Trophoblast cell (in vitro differentiated cells and primary cell): Measurements from ENCODE around the gene GCN1.

ENCODE experiments used
- DNase-seq, 2 donors: peaks; one replicate each; pipeline ENCODE4 v3.0.0-alpha.2; 2016
- H2AFZ ChIP-seq: 2 replicates; pipeline ENCODE4 v1.6.1; 2013; ENCODE audit warnings: low read length, moderate library complexity, mild to moderate bottlenecking; ENCODE audit not compliant: insufficient read depth, poor library complexity
- H2AK5ac ChIP-seq: 2 replicates; pipeline ENCODE4 v1.6.1; 2013; ENCODE audit warnings: mild to moderate bottlenecking, low read length
- H2BK120ac ChIP-seq: 2 replicates; pipeline ENCODE4 v1.6.1; 2013; ENCODE audit warnings: low read length, mild to moderate bottlenecking, moderate library complexity; ENCODE audit not compliant: insufficient read depth, poor library complexity
- H2BK12ac ChIP-seq: 2 replicates; pipeline ENCODE4 v1.6.1; 2013; ENCODE audit warnings: mild to moderate bottlenecking, low read length, moderate library complexity
- H2BK5ac ChIP-seq: 2 replicates; pipeline ENCODE4 v1.6.1; 2013; ENCODE audit warnings: low read length, low read depth, moderate library complexity, mild to moderate bottlenecking; ENCODE audit not compliant: poor library complexity
- H3K14ac ChIP-seq: 2 replicates; pipeline ENCODE4 v1.6.1; 2013; ENCODE audit warnings: mild to moderate bottlenecking, low read length
- H3K18ac ChIP-seq: 2 replicates; pipeline ENCODE4 v1.6.1; 2013; ENCODE audit warnings: mild to moderate bottlenecking, low read length
- H3K23ac ChIP-seq: 2 replicates; pipeline ENCODE4 v1.6.1; 2013; ENCODE audit warnings: low read length
- H3K27ac ChIP-seq: 2 replicates; pipeline ENCODE4 v1.5.1; 2013; ENCODE audit warnings: low read depth, mild to moderate bottlenecking, inconsistent platforms, low read length, moderate library complexity
- H3K27me3 ChIP-seq: 2 replicates; pipeline ENCODE4 v1.6.1; 2013; ENCODE audit warnings: inconsistent platforms, mild to moderate bottlenecking, low read length, moderate library complexity; ENCODE audit not compliant: insufficient read depth
- H3K36me3 ChIP-seq, 2 experiments: 1 replicate in 1 of 2; 2 replicates in 1 of 2; pipeline ENCODE4 v1.6.1; 2013; ENCODE audit warnings: low read length in 2 of 2, mild to moderate bottlenecking in 2 of 2, moderate library complexity in 1 of 2; ENCODE audit not compliant: insufficient read depth in 2 of 2, control insufficient read depth in 1 of 2
- H3K4ac ChIP-seq: 2 replicates; pipeline ENCODE4 v1.6.1; 2013; ENCODE audit warnings: low read depth, mild to moderate bottlenecking, low read length, moderate library complexity
- H3K4me1 ChIP-seq, 2 experiments: 1 replicate in 1 of 2; 2 replicates in 1 of 2; pipeline ENCODE4 v1.6.1; 2013; ENCODE audit warnings: low read length in 2 of 2, mild to moderate bottlenecking in 2 of 2, moderate library complexity in 1 of 2; ENCODE audit not compliant: insufficient read depth in 2 of 2, control insufficient read depth in 1 of 2
- H3K4me2 ChIP-seq: 2 replicates; pipeline ENCODE4 v1.6.1; 2013; ENCODE audit warnings: inconsistent platforms, mild to moderate bottlenecking, low read length, moderate library complexity
- H3K4me3 ChIP-seq: 2 replicates; pipeline ENCODE4 v1.5.1; 2013; ENCODE audit warnings: mild to moderate bottlenecking, low read depth, low read length, inconsistent platforms
- H3K79me1 ChIP-seq: one replicate; pipeline ENCODE4 v1.6.1; 2013; ENCODE audit warnings: low read length
- H3K79me2 ChIP-seq: 2 replicates; pipeline ENCODE4 v1.6.1; 2013; ENCODE audit warnings: low read length, mild to moderate bottlenecking; ENCODE audit not compliant: control insufficient read depth, insufficient read depth, poor library complexity
- H3K9ac ChIP-seq: 2 replicates; pipeline ENCODE4 v1.6.1; 2013; ENCODE audit warnings: mild to moderate bottlenecking, low read length
- H3K9me3 ChIP-seq: 2 replicates; pipeline ENCODE4 v1.6.1; 2013; ENCODE audit warnings: low read depth, mild to moderate bottlenecking, control low read depth, inconsistent platforms, low read length; ENCODE audit not compliant: insufficient read depth
- H4K12ac ChIP-seq: 2 replicates; pipeline ENCODE4 v1.6.1; 2013; ENCODE audit warnings: low read depth, mild to moderate bottlenecking, low read length, moderate library complexity
- H4K8ac ChIP-seq: 2 replicates; pipeline ENCODE4 v1.6.1; 2013; ENCODE audit warnings: low read depth, mild to moderate bottlenecking, low read length, moderate library complexity
- H4K91ac ChIP-seq: one replicate; pipeline ENCODE4 v1.6.1; 2013; ENCODE audit warnings: low read depth, mild to moderate bottlenecking, low read length, moderate library complexity
- WGBS: extraction: QIAGEN DNeasy Blood & Tissue Kit; methylation state at CpG from one replicate; pipeline ENCODE4 v1.1.7; 2013; ENCODE audit warnings: missing lambda C conversion rate; ENCODE audit not compliant: insufficient read length, insufficient coverage; ENCODE audit errors: extremely low coverage; 5-methylcytosine and 5-hydroxymethylcytosine counted together

The GCN1 gene

DNA sequence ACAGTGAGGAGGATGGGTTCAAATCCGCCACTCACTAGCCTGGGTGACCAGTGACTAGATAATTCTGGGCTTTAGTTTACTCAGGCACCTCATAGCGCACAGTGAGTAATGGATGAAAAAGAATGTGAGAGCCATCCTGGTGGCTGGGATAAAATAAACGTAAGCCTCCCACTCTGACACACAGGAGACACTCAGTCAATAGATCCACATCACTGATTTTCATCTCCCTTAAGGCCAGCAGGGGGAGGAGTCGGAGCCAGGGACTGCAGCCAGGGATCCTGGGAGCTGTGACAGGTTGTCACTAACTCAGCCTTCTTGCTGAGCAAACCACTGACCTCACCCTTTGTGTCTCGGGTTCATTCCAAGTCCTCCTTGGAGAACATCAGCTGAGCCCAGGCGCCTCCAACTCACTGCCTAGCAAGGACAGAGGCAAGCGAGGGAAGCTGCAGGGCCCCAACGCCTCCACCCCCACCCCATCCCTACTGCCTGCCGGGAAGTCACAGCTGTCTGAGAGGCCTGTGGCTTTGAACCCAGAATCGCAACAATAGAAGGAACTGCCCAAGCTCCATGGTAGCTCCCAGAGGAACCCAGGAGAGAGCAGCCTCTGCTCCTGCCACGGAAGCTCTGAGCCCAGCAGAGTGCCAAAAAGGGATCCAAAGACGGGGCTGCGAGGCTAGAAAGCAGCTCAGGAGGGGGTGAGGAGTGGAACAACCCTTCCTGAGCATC, 40.3 kb upstream of the GCN1 start:
- DNase-seq = peak; percentile 96 to 97
- Histone ChIP-seq H4K12ac (peak overlapping the region; percentile 3), H2BK5ac (peak overlapping the region; percentile 23), H4K8ac (peak overlapping the region; percentile 24), H3K4ac (peak overlapping the region; percentile 61), H3K4me1 (peaks cover 59% of the 10 kb centered on the region in 2 experiments), H2BK12ac (peak overlapping the region; percentile 55), H4K91ac (peak overlapping the region; percentile 65), H3K23ac (no peak overlapping the region), H2BK120ac (peak overlapping the region; percentile 37), H2AK5ac (peak overlapping the region; percentile 42), H3K79me2 (peaks cover 34% of the 10 kb centered on the region), H3K27ac (peak overlapping the region; percentile 100), H3K18ac (peak overlapping the region; percentile 55), H3K4me3 (no peak overlapping the region), H3K27me3 (no peaks in the 10 kb centered on the region), H3K14ac (peak overlapping the region; percentile 45), H3K9ac (no peak overlapping the region), H2AFZ (no peak overlapping the region), H3K36me3 (peaks cover 5 to 7% of the 10 kb centered on the region in 2 experiments), H3K4me2 (no peak overlapping the region), H3K79me1 (peaks cover 38% of the 10 kb centered on the region), H3K9me3 (peaks cover 2% of the 10 kb centered on the region)
- no CpG with 5 or more reads among the region's 13 CpGs for WGBS

DNA sequence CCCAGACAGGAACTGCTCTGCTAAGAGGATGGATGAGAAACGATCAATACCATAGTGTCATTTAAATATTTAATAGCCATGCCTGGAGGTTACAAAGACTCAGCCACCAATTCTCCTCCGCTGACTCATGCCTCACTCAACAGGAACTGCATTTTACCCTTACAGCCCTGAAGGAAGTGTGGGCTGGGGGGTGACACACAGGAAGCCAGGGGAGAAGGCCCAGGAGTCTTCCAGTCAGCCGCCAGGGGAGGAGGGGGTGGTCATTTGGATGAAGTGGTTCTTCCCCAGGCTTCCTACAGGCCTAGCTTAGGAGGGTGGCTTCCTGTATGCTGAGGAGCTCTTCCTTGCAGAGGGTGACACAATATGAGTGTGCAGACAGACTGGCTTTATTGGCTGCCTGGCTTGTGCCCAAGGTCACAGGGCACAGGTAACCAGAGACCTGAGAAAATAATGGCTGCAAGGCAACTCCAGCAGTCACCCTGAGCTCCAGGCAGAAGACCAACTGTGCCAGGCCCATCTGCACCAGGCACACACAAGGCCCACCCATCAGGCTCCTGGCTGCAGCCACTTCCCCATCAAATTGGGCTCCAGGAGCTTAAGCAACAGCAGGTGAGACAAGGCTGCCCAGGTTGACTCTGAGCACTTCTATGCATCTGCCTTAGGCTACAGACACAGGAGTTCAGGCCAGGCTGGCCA, 36.9 kb upstream of the GCN1 start:
- Histone ChIP-seq H4K8ac (peak overlapping the region; percentile 59), H2BK5ac (peak overlapping the region; percentile 85), H3K4ac (peak overlapping the region; percentile 8), H3K9ac (no peak overlapping the region), H3K27ac (peak overlapping the region; percentile 100), H2BK120ac (peak overlapping the region; percentile 72), H3K23ac (no peak overlapping the region), H2AFZ (no peak overlapping the region), H3K18ac (peak overlapping the region; percentile 58), H3K79me1 (peaks cover 55% of the 10 kb centered on the region), H3K14ac (peak overlapping the region; percentile 65), H3K9me3 (no peaks in the 10 kb centered on the region), H3K27me3 (no peaks in the 10 kb centered on the region), H3K4me3 (no peak overlapping the region), H3K36me3 (peaks cover 5 to 6% of the 10 kb centered on the region in 2 experiments), H4K12ac (no peak overlapping the region), H3K4me2 (peak overlapping the region; percentile 46), H3K79me2 (peaks cover 40% of the 10 kb centered on the region), H4K91ac (peak overlapping the region; percentile 63), H3K4me1 (peaks cover 76 to 79% of the 10 kb centered on the region in 2 experiments), H2BK12ac (peak overlapping the region; percentile 50), H2AK5ac (peak overlapping the region; percentile 55)
- WGBS = no CpG with 5 or more reads among the region's 3 CpGs
- peak; percentile 92 to 93 for DNase-seq

DNA sequence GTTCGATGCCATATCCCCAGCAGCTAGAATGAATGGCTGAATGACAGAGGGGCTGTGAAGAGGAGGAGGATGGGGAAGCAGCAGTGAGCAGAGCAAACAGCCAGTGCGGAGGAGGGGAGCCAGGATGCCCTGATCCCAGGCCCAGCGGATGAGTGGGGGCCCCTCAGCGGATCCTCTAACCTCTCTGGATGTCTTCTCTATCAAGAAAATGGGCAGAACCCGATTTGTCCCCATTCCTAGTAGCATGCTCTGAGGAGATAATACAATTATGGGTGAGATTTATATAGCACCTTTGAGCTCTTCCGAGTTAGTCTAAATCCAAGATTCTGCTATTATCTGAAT, 36.4 kb upstream of the GCN1 start:
- Histone ChIP-seq H3K4ac (peak overlapping the region; percentile 92), H2BK12ac (peak overlapping the region; percentile 99), H4K12ac (peak overlapping the region; percentile 79), H3K9me3 (no peaks in the 10 kb centered on the region), H3K18ac (peak overlapping the region; percentile 96), H4K8ac (peak overlapping the region; percentile 97), H4K91ac (peak overlapping the region; percentile 100), H2AFZ (peak overlapping the region; percentile 85), H3K27me3 (no peaks in the 10 kb centered on the region), H3K36me3 (peaks cover 10% of the 10 kb centered on the region in 2 experiments), H2BK5ac (peak overlapping the region; percentile 100), H2BK120ac (peak overlapping the region; percentile 100), H3K4me2 (peak overlapping the region; percentile 46), H3K27ac (peak overlapping the region; percentile 100), H3K4me1 (peaks cover 76% of the 10 kb centered on the region in 2 experiments), H2AK5ac (peak overlapping the region; percentile 98), H3K4me3 (no peak overlapping the region), H3K79me2 (peaks cover 42% of the 10 kb centered on the region), H3K79me1 (peaks cover 55% of the 10 kb centered on the region), H3K9ac (no peak overlapping the region), H3K14ac (peak overlapping the region; percentile 99), H3K23ac (no peak overlapping the region)
- no CpG with 5 or more reads among the region's 6 CpGs for WGBS
- DNase-seq = no peak

DNA sequence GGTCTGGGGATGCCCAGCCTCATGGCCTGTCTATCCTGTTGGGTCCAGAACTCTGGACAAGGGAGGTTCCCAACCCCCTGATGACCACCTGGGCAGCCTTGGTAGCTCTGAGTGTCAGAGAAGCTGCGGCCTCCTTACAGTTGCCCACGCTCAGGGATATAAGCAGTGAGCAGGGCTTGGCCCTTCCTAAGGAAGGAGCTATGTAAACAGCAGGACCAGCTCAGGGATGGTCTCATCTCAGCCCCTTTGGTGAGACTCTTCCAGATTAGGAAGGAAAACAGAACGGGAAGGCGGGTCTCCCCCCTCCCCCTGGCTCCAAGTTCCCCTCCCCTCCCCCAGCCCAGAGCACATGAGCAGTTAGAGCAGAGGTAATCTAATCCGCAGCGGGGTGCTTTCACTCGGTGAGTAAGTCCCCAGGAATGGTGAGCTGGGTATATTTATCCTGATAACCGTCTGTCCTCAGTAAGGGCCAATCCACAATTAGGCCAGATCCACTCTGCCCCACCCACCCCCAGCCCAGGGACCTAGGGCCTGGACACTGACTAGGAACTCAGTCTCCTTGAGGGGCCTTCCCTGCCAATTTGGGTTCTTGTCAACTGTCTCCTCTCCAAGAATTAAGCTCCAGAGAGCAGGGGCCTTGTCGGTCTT, 35.9 kb upstream of the GCN1 start:
- WGBS = no CpG with 5 or more reads among the region's 9 CpGs
- Histone ChIP-seq H3K4ac (peak overlapping the region; percentile 92), H2BK120ac (peak overlapping the region; percentile 100)

More for the DNA sequence above, 35.9 kb upstream of the GCN1 start:
- Histone ChIP-seq H4K91ac (peak overlapping the region; percentile 100), H3K18ac (peak overlapping the region; percentile 96), H3K4me2 (peak overlapping the region; percentile 59), H2AK5ac (peak overlapping the region; percentile 98), H3K4me3 (no peak overlapping the region), H3K79me1 (peaks cover 55% of the 10 kb centered on the region), H4K8ac (peak overlapping the region; percentile 97), H4K12ac (peak overlapping the region; percentile 79), H3K79me2 (peaks cover 40% of the 10 kb centered on the region), H3K4me1 (peaks cover 73 to 75% of the 10 kb centered on the region in 2 experiments), H3K9me3 (no peaks in the 10 kb centered on the region), H2BK5ac (peak overlapping the region; percentile 100), H3K9ac (peak overlapping the region; percentile 67), H3K14ac (peak overlapping the region; percentile 99), H3K36me3 (peaks cover 12 to 13% of the 10 kb centered on the region in 2 experiments), H2BK12ac (peak overlapping the region; percentile 99), H3K27me3 (no peaks in the 10 kb centered on the region), H2AFZ (peak overlapping the region; percentile 85), H3K27ac (peak overlapping the region; percentile 100), H3K23ac (no peak overlapping the region)
- peak; percentile 83 to 88 for DNase-seq
